Measurements from ENCODE around the gene FUOM. TPM values are rescaled to one million over a fixed set of nuclear protein-coding genes. Genes with fewer than 3 reads are reported as not detected.

The FUOM gene
- total and polyA plus RNA-seq, 9 of the 15 experiments (the other 6 are each of a cell fraction or from before 2014, with no cell fraction given): 1.8 to 96.1 (median 27.0) TPM

- TF ChIP-seq ZBTB40 (IDR thresholded peaks at IDR 0.05): 0 out of 2 replicates have a peak, but pooled peaks have one; percentile 14
- no peak for TF ChIP-seq ZBTB40 (CRISPR knock-in tag; IDR thresholded peaks at IDR 0.05)
- TF ChIP-seq POLR3G (IDR thresholded peaks at IDR 0.05; ENCODE audit: extremely low read depth, insufficient read length, insufficient replicate concordance): no peak
- 0 out of 2 replicates have a peak, but pooled peaks have one; percentile 4 for TF ChIP-seq CREM (IDR thresholded peaks at IDR 0.05; ENCODE audit: low read depth)
- no peak for TF ChIP-seq ZNF584 (CRISPR knock-in tag; IDR thresholded peaks at IDR 0.05; ENCODE audit: low read depth)
- peak; percentile 80 for TF ChIP-seq PCBP1 (IDR thresholded peaks at IDR 0.05; ENCODE audit: low read depth, low read length, poor library complexity, severe bottlenecking)
- TF ChIP-seq TFAP4 (CRISPR knock-in tag; IDR thresholded peaks at IDR 0.05; ENCODE audit: borderline replicate concordance): peak; percentile 60; the same call in 1 of the 2 replicates
- TF ChIP-seq HCFC1 (IDR thresholded peaks at IDR 0.05; ENCODE audit: low read depth, low read length): 0 out of 2 replicates have a peak, but pooled peaks have one; percentile 13
- peak in 1 of 2 experiments; percentile 58; a peak in 1 of 4 replicates for TF ChIP-seq SIN3A (IDR thresholded peaks at IDR 0.05; ENCODE audit: borderline replicate concordance in 2 of 2, control insufficient read depth in 1 of 2, low read depth in 2 of 2, low read length in 2 of 2)
- peak; percentile 100 for TF ChIP-seq RBM25 (IDR thresholded peaks at IDR 0.05; ENCODE audit: low read depth, low read length, severe bottlenecking)
- peak; percentile 50 for TF ChIP-seq POLR2B (IDR thresholded peaks at IDR 0.05; ENCODE audit: low read depth, partially characterized antibody)
- TF ChIP-seq MXI1 (IDR thresholded peaks at IDR 0.05; ENCODE audit: low read depth, low read length): peak; percentile 45; the same call in 1 of the 2 replicates
- TF ChIP-seq NR1H2 (CRISPR knock-in tag; IDR thresholded peaks at IDR 0.05): no peak
Observed at GRCh38 chr10:133373174-133374090, 15.6 kb upstream of the FUOM start, which contains the start of gene ECHS1 (continued).

Measured in K562 (cell line).